Kidney (tissue), 14 donors: Measurements from ENCODE around the gene TMEM237. TPM values are rescaled to one million over a fixed set of nuclear protein-coding genes. Genes with fewer than 3 reads are reported as not detected.

Experiments used
- DNase-seq, 5 donors: peaks; one replicate each; pipeline ENCODE4 v3.0.0-alpha.2; 2013 to 2020
- FAIRE-seq: peaks from 2 replicates; lab custom pipeline; 2012; peaks lifted over from hg19 to GRCh38; lab: Jason Lieb, UNC
- H3K27ac ChIP-seq, 2 donors: one replicate each; pipeline ENCODE4 v1.7.0; 2013; ENCODE audit warnings: low read depth in 2 of 2, low read length in 2 of 2, inconsistent platforms in 1 of 2
- H3K27me3 ChIP-seq: one replicate; pipeline ENCODE4 v1.7.1; 2013; ENCODE audit warnings: low read length, inconsistent platforms; ENCODE audit not compliant: control insufficient read depth, insufficient read depth
- H3K36me3 ChIP-seq, 3 donors: one replicate each; pipeline versions ENCODE4 v1.7.0 to v1.7.1; 2013; ENCODE audit warnings: low read length in 3 of 3, control low read depth in 1 of 3, inconsistent platforms in 1 of 3; ENCODE audit not compliant: insufficient read depth in 3 of 3, control insufficient read depth in 2 of 3
- H3K4me1 ChIP-seq, 3 donors: one replicate each; pipeline versions ENCODE4 v1.7.0 to v1.7.1; 2013; ENCODE audit warnings: low read length in 3 of 3, inconsistent platforms in 1 of 3, low read depth in 1 of 3; ENCODE audit not compliant: control insufficient read depth in 2 of 3, insufficient read depth in 2 of 3
- H3K4me3 ChIP-seq, 3 donors: one replicate each; pipeline versions ENCODE4 v1.7.0 to v1.8.1; 2013; ENCODE audit warnings: low read length in 3 of 3, control low read depth in 1 of 3, inconsistent platforms in 1 of 3
- H3K9ac ChIP-seq, 3 donors: one replicate each; pipeline versions ENCODE4 v1.7.0 to v1.7.1; 2013; ENCODE audit warnings: low read length in 3 of 3, control low read depth in 1 of 3, inconsistent platforms in 1 of 3
- H3K9me3 ChIP-seq, 3 donors: one replicate each; pipeline versions ENCODE4 v1.7.0 to v1.7.1; 2013; ENCODE audit warnings: low read length in 3 of 3, control low read depth in 1 of 3, inconsistent platforms in 1 of 3; ENCODE audit not compliant: control insufficient read depth in 2 of 3, insufficient read depth in 1 of 3
- intact Hi-C: fragments of 100-400 bp; cut with DNase I; formaldehyde crosslinking; loops from one replicate; pipeline ENCODE4 v1.11.1; 2022
- polyA plus RNA-seq: library from polyadenylated mRNA; stranded (reverse); fragments of 350-450 nt; fragmentation: Illumina TruSeq; extraction: RNeasy Lipid Tissue Mini Kit (QIAGEN cat#74804); gene quantifications from one replicate; pipeline ENCODE4 v1.2.3, GENCODE V29; 2014; ENCODE audit warnings: low read depth, low replicate concordance; ENCODE audit not compliant: insufficient read depth
- total RNA-seq: library from RNA; stranded (reverse); fragmentation: NEBNext Ultra II Directional; extraction: Animal tissue kit (Norgen Biotek cat#: 25700); gene quantifications from one replicate; pipeline ENCODE4 v1.2.1, GENCODE V29; 2021
- TF ChIP-seq, protein P1 (sequence below): IDR thresholded peaks from 3 replicates; pipeline ENCODE4 v1.5.1; 2012; ENCODE audit warnings: mild to moderate bottlenecking, moderate library complexity, borderline replicate concordance; ENCODE audit not compliant: insufficient read depth; ENCODE audit errors: extremely low read depth
- donor health status: control.
- donor health status: control.
- donor health status: control.
- donor health status: control.
- donor health status: control.
- donor health status: DM: yes; HTN: yes; CAD: no.
- donor health status: Normal renal cell carcinoma (clear cell type).

Gene TMEM237
- total and polyA plus RNA-seq, 2 donors from 2014 or later: 10.7 to 14.9 TPM

DNA sequence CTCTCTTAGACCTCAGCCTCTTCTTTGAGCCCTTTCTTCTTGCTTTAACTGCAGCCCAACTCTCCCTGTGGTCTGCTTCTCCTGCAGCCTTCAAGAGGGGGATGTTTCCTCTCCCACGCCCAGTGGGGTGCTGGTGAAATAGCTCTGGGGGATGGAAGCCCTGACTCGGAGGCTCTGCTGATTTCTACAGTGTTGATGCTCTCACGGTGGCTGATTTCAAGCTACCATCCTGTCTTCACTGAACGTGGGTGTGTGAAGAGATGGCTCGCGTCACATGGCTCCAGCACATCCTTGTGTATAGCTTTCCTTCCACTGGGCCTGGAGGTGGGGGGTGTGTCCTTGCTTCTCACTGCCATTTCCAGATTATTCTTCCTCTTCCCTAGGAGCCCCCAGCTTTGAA is 35.1 kb upstream of the TMEM237 start:
- Histone ChIP-seq H3K4me3 (no peak overlapping the region), H3K9ac (no peak overlapping the region), H3K27ac (no peak overlapping the region), H3K4me1 (no peaks in the 10 kb centered on the region), H3K27me3 (no peaks in the 10 kb centered on the region), H3K9me3 (no peaks in the 10 kb centered on the region), H3K36me3 (no peaks in the 10 kb centered on the region)
- intact Hi-C loops: no loop called here
- DNase-seq (no peak), FAIRE-seq (no peak)
- TF ChIP-seq, protein P1, sequence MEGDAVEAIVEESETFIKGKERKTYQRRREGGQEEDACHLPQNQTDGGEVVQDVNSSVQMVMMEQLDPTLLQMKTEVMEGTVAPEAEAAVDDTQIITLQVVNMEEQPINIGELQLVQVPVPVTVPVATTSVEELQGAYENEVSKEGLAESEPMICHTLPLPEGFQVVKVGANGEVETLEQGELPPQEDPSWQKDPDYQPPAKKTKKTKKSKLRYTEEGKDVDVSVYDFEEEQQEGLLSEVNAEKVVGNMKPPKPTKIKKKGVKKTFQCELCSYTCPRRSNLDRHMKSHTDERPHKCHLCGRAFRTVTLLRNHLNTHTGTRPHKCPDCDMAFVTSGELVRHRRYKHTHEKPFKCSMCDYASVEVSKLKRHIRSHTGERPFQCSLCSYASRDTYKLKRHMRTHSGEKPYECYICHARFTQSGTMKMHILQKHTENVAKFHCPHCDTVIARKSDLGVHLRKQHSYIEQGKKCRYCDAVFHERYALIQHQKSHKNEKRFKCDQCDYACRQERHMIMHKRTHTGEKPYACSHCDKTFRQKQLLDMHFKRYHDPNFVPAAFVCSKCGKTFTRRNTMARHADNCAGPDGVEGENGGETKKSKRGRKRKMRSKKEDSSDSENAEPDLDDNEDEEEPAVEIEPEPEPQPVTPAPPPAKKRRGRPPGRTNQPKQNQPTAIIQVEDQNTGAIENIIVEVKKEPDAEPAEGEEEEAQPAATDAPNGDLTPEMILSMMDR: no peak

DNA sequence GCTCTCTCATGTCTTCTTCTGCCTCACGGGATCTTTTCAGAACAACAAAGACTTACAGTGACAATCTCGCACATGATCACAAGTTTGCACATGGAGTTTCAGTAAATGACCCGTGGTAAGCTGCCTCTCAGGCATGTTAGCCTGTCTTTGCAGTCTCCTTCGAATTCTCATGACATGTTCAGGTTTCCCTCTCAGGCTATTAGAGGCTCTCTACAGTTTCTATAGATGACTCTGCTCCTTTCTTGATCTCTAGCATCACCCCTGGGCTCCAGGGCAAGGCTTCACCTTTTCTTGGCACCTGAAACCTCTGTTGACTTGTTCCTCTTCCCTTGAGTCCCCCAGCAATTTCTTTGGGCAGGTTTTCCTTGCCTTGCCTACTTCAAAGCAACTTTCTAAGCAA is 32.2 kb upstream of the TMEM237 start:
- TF ChIP-seq, protein P1: no peak
- intact Hi-C loops: no loop called here
- no peaks in the 10 kb centered on the region for H3K4me1 ChIP-seq
- no peaks in the 10 kb centered on the region for H3K9me3 ChIP-seq
- DNase-seq: no peak
- H3K36me3 ChIP-seq: no peaks in the 10 kb centered on the region
- H3K9ac ChIP-seq: no peak overlapping the region
- H3K27me3 ChIP-seq: no peaks in the 10 kb centered on the region
- no peak overlapping the region for H3K4me3 ChIP-seq
- no peak for FAIRE-seq
- H3K27ac ChIP-seq: no peak overlapping the region

DNA sequence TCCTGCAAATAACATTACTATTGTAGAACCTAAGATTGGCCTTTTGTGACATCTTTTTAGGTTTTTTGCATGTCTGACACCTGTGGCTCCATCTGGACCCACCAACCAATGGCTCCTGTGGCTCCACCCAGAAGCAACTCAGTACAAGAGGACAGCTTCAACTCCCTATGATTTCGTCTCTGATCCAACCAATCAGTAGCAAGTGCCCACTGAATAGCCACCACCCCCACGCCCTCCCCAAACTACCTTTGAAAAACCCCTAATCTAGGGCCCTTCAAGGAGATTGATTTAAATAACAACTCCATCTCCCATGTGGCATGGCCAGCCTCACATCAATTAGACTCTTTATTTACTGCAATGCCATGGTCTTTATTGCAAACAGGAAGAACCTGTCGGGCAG is 31.5 kb upstream of the TMEM237 start:
- Histone ChIP-seq H3K9ac (no peak overlapping the region), H3K4me3 (no peak overlapping the region), H3K27me3 (no peaks in the 10 kb centered on the region), H3K4me1 (no peaks in the 10 kb centered on the region), H3K36me3 (no peaks in the 10 kb centered on the region), H3K27ac (no peak overlapping the region), H3K9me3 (no peaks in the 10 kb centered on the region)
- DNase-seq (no peak), FAIRE-seq (no peak)
- intact Hi-C loops: no loop called here
- TF ChIP-seq, protein P1: no peak

DNA sequence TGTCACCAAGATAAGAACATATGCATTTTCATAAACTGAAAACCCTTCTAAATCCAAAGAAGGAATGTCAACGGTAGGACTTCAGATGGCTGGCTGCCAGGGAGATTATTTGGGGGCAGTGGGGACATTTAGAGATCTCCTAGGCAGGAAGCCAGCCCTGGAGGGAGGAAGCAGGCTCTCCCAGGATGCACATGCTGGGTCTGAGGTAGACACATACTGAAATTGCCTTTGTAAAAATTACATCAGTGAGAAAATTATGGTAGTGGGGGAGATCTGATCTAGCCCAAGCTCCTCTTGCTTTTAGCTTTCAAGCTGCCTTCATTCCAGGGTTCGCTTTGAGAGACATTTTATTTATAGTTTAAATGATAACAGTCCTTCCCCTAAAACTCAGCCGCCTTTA is 31.0 kb upstream of the TMEM237 start:
- Histone ChIP-seq H3K9ac (no peak overlapping the region), H3K4me1 (no peaks in the 10 kb centered on the region), H3K27me3 (no peaks in the 10 kb centered on the region), H3K4me3 (no peak overlapping the region), H3K9me3 (no peaks in the 10 kb centered on the region), H3K27ac (no peak overlapping the region), H3K36me3 (no peaks in the 10 kb centered on the region)
- TF ChIP-seq, protein P1: no peak
- FAIRE-seq (no peak), DNase-seq (no peak)
- intact Hi-C loops: no loop called here
